ENCODE measurements around the gene MAGEA11.

GRCh38 chrX:149713279-149714050, 1.6 kb downstream of the MAGEA11 start:
- TF ChIP-seq POLR2A (IDR thresholded peaks at IDR 0.05; ENCODE audit: low read depth, low read length) (no peak), SMC3 (IDR thresholded peaks at IDR 0.05; ENCODE audit: low read depth, low read length) (no peak), CTCF (conservative IDR thresholded peaks at IDR 0.05; ENCODE audit: low read depth, low read length) (no peak), MAFK (IDR thresholded peaks at IDR 0.05; ENCODE audit: low read depth, low read length) (no peak), MXI1 (IDR thresholded peaks at IDR 0.05; ENCODE audit: borderline replicate concordance, low read depth, low read length) (no peak), NFE2L2 (IDR thresholded peaks at IDR 0.05; ENCODE audit: low read depth, low read length) (no peak), RAD21 (IDR thresholded peaks at IDR 0.05; ENCODE audit: low read length) (no peak), RFX5 (IDR thresholded peaks at IDR 0.05; ENCODE audit: low read depth, low read length) (no peak)
